ENCODE data around the gene SH3PXD2B. TPM values are rescaled to one million over a fixed set of nuclear protein-coding genes. Genes with fewer than 3 reads are reported as not detected.
A peak's percentile ranks its signal among the peaks of the same experiment; 100 is the strongest.

Gene SH3PXD2B
- total and polyA plus RNA-seq, 2 of the 4 experiments (the other 2 are of a cell fraction), result 8.2 to 14.4 TPM

GRCh38 chr5:172496671-172497371 is 42.5 kb upstream of the SH3PXD2B start:
- intact Hi-C loops (cut with micrococcal nuclease), result no loop called here
- no peak overlapping the region for H4K91ac ChIP-seq (ENCODE audit: insufficient read depth, low read depth, low read length)
- H2BK20ac ChIP-seq (ENCODE audit: low read depth, low read length), result no peak overlapping the region
- H2AK5ac ChIP-seq (ENCODE audit: low read depth, low read length), result no peak overlapping the region
- in situ Hi-C loops (cut with MboI; ENCODE audit: low sequenced_read_pairs), result no loop called here
- no peaks in the 10 kb centered on the region for H3K79me1 ChIP-seq (ENCODE audit: low read depth in 1 of 2, low read length in 2 of 2)
- no peaks in the 10 kb centered on the region for H4K20me1 ChIP-seq (ENCODE audit: insufficient read depth, low read length)
- H3K4me2 ChIP-seq (ENCODE audit: low read depth, low read length), result no peak overlapping the region
- no peaks in the 10 kb centered on the region for H3K9me1 ChIP-seq (ENCODE audit: insufficient read depth, low read length)
- ChIA-PET POLR2A (ENCODE audit: unreplicated experiment) (no interaction called here), CTCF (no interaction called here)
- no TSS peak for BruUV-seq (replicated peaks)
- H2AK9ac ChIP-seq (replicated peaks; ENCODE audit: low read depth, low read length, poor library complexity), result peak overlapping the region; percentile 42
- no peak overlapping the region for H3K18ac ChIP-seq (ENCODE audit: low read depth, low read length)
- H3K56ac ChIP-seq (ENCODE audit: extremely low read depth, insufficient read depth, low read length), result no peak overlapping the region
- H3K9me3 ChIP-seq (ENCODE audit: control insufficient read depth, insufficient read depth, low read length), result no peaks in the 10 kb centered on the region
- H2BK120ac ChIP-seq (ENCODE audit: low read depth, low read length), result no peak overlapping the region
- H3K23ac ChIP-seq (ENCODE audit: low read depth, low read length), result no peak overlapping the region
- no peak overlapping the region for H2BK5ac ChIP-seq (ENCODE audit: low read depth, low read length, poor library complexity, severe bottlenecking)
- no peaks in the 10 kb centered on the region for H3K36me3 ChIP-seq (ENCODE audit: control insufficient read depth, insufficient read depth, low read length)
- H2AFZ ChIP-seq (replicated peaks; ENCODE audit: low read length, poor library complexity), result no peak overlapping the region
- no peak overlapping the region for H3K14ac ChIP-seq (replicated peaks; ENCODE audit: low read depth, low read length)
- DNase-seq (no peak), ATAC-seq (ENCODE audit: low read depth) (no peak)
- dilution Hi-C loops (cut with HindIII; ENCODE audit: low sequenced_read_pairs, unreplicated experiment), result no loop called here
- no peaks in the 10 kb centered on the region for H3K4me1 ChIP-seq (ENCODE audit: control insufficient read depth, insufficient read depth, low read length)
- H4K8ac ChIP-seq (ENCODE audit: low read depth in 2 of 2, low read length in 2 of 2), result no peak overlapping the region
- no peak overlapping the region for H3K27ac ChIP-seq (ENCODE audit: insufficient read depth, low read length)
- no peak overlapping the region for H2BK15ac ChIP-seq (ENCODE audit: low read depth, low read length)
- peaks cover 62% of the 10 kb centered on the region for H3K27me3 ChIP-seq (ENCODE audit: control insufficient read depth, insufficient read depth, low read length)
- H3K9ac ChIP-seq (ENCODE audit: low read depth, low read length), result no peak overlapping the region
- WGBS, 2 experiments (ENCODE audit: extremely low coverage in 2 of 2, insufficient read length in 1 of 2), result 37% methylated on average over 6 of the region's 12 CpGs; no CpG with 5 or more reads in 1 of the 2 experiments
- no peak overlapping the region for H3K4me3 ChIP-seq (ENCODE audit: insufficient read depth, low read depth, low read length)
- H3K4ac ChIP-seq (ENCODE audit: low read depth, low read length), result no peak overlapping the region
- no peak for TF ChIP-seq CEBPB (IDR thresholded peaks at IDR 0.05; ENCODE audit: low read depth, low read length)
- TF ChIP-seq FOS (IDR thresholded peaks at IDR 0.05; ENCODE audit: low read depth, low read length), result no peak
- no peak for TF ChIP-seq USF2 (IDR thresholded peaks at IDR 0.05; ENCODE audit: low read depth, low read length)
- TF ChIP-seq CTCF (conservative IDR thresholded peaks at IDR 0.05; ENCODE audit: low read depth, low read length), result no peak
- TF ChIP-seq SMC3 (IDR thresholded peaks at IDR 0.05; ENCODE audit: low read depth, low read length), result no peak
- H4K5ac ChIP-seq (ENCODE audit: low read depth, low read length), result no peak overlapping the region

Measured in IMR-90 (cell line).